Duodenal mucosa (tissue), 2 donors: ENCODE measurements around the gene PIK3R6.
"Not testable (repeated sequence)": the region's sequence is repeated elsewhere in the genome, so short reads cannot be mapped to it uniquely, and the experiment has no call there.

ENCODE experiments used
- H3K27ac ChIP-seq: one replicate; pipeline ENCODE4 v1.7.0; 2013; ENCODE audit warnings: low read depth, low read length
- H3K27me3 ChIP-seq, 2 donors: one replicate each; pipeline ENCODE4 v1.7.0; 2013; ENCODE audit warnings: low read length in 2 of 2, control low read depth in 1 of 2; ENCODE audit not compliant: insufficient read depth in 2 of 2, control insufficient read depth in 1 of 2
- H3K36me3 ChIP-seq, 2 donors: one replicate each; pipeline ENCODE4 v1.7.0; 2013; ENCODE audit warnings: low read length in 2 of 2, control low read depth in 1 of 2; ENCODE audit not compliant: insufficient read depth in 2 of 2, control insufficient read depth in 1 of 2
- H3K4me1 ChIP-seq, 2 donors: one replicate each; pipeline ENCODE4 v1.7.0; 2013; ENCODE audit warnings: low read length in 2 of 2, control low read depth in 1 of 2; ENCODE audit not compliant: insufficient read depth in 2 of 2, control insufficient read depth in 1 of 2
- H3K4me3 ChIP-seq, 2 donors: one replicate each; pipeline ENCODE4 v1.7.0; 2013; ENCODE audit warnings: low read length in 2 of 2, low read depth in 1 of 2
- H3K9ac ChIP-seq, 2 donors: one replicate each; pipeline ENCODE4 v1.7.0; 2013; ENCODE audit warnings: low read length in 2 of 2, low read depth in 1 of 2
- H3K9me3 ChIP-seq, 2 donors: one replicate each; pipeline ENCODE4 v1.7.0; 2013; ENCODE audit warnings: low read length in 2 of 2, control low read depth in 1 of 2; ENCODE audit not compliant: control insufficient read depth in 1 of 2

The PIK3R6 gene

GRCh38 chr17:8865385-8865784 is 2.1 kb downstream of the PIK3R6 start:
- H3K27me3 ChIP-seq, result no peaks in the 10 kb centered on the region
- H3K9me3 ChIP-seq, result no peaks in the 10 kb centered on the region
- peaks cover 0 to 11% of the 10 kb centered on the region in 2 donors for H3K4me1 ChIP-seq
- no peak overlapping the region for H3K4me3 ChIP-seq
- H3K36me3 ChIP-seq, result no peaks in the 10 kb centered on the region
- H3K27ac ChIP-seq, result no peak overlapping the region
- H3K9ac ChIP-seq, result no peak overlapping the region

- H3K9me3 ChIP-seq, result no peaks in the 10 kb centered on the region
- no peak overlapping the region for H3K27ac ChIP-seq
- H3K4me3 ChIP-seq, result no peak overlapping the region
- no peaks in the 10 kb centered on the region for H3K36me3 ChIP-seq
- H3K27me3 ChIP-seq, result no peaks in the 10 kb centered on the region
- peaks cover 0 to 5% of the 10 kb centered on the region in 2 donors for H3K4me1 ChIP-seq
- no peak overlapping the region for H3K9ac ChIP-seq
These were observed 5.0 kb downstream of the PIK3R6 start for GRCh38 chr17:8862213-8863056.

GRCh38 chr17:8861495-8862181 is 5.8 kb downstream of the PIK3R6 start:
- no peak overlapping the region for H3K27ac ChIP-seq

GRCh38 chr17:8859804-8860430 is 7.6 kb downstream of the PIK3R6 start:
- Histone ChIP-seq H3K36me3 (no peaks in the 10 kb centered on the region), H3K4me3 (no peak overlapping the region), H3K9me3 (no peaks in the 10 kb centered on the region), H3K4me1 (peaks cover 0 to 5% of the 10 kb centered on the region in 2 donors), H3K9ac (no peak overlapping the region), H3K27ac (no peak overlapping the region), H3K27me3 (peaks cover 0 to 3% of the 10 kb centered on the region in 2 donors)

More at GRCh38 chr17:8861495-8862181, 5.8 kb downstream of the PIK3R6 start:
- no peaks in the 10 kb centered on the region for H3K9me3 ChIP-seq
- H3K27me3 ChIP-seq, result no peaks in the 10 kb centered on the region
- no peak overlapping the region for H3K4me3 ChIP-seq
- no peaks in the 10 kb centered on the region for H3K36me3 ChIP-seq
- H3K9ac ChIP-seq, result no peak overlapping the region
- peaks cover 0 to 5% of the 10 kb centered on the region in 2 donors for H3K4me1 ChIP-seq

DNA sequence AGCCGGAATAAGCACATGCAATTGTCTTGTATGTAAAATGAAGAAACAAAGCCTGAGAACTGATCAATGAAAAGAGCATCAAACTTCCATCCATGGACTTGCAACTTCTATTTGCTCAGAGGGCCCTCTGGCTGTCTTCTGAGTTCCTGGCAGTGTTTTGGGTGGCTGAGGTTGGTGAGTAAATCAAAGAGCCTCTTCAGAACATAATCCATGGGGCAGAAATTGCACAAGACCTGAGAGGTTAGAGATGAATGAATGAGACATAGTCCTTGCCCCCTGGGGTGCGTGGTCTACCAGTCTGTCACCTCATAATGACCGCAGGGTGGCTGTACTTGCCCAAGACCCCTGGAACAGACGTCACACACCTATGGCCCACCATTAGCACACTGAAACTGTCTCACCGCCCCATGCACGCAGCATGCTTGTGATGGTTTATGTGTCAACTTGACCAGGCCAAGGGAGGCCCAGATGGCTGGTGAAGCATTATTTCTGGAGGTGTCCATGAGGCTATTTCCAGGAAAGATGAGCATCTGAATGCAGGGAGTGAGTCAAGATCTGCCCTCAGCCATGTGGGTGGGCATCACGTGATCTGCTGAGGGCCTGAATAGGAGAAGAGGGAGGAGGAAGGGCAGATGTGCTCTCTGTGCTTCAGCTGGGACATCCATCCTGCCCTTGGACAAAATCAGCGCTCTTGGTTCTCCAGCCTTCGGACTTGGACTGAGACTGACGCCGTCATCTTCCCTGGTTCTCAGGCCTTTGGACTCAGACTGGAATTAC is 8.3 kb downstream of the PIK3R6 start:
- Histone ChIP-seq H3K27ac (no peak overlapping the region), H3K9me3 (no peaks in the 10 kb centered on the region), H3K27me3 (peaks cover 0 to 3% of the 10 kb centered on the region in 2 donors), H3K9ac (no peak overlapping the region), H3K4me1 (peaks cover 0 to 5% of the 10 kb centered on the region in 2 donors), H3K4me3 (no peak overlapping the region), H3K36me3 (no peaks in the 10 kb centered on the region)

GRCh38 chr17:8857919-8858318 is 9.6 kb downstream of the PIK3R6 start:
- no peaks in the 10 kb centered on the region for H3K36me3 ChIP-seq
- H3K9me3 ChIP-seq, result no peaks in the 10 kb centered on the region
- no peak overlapping the region for H3K4me3 ChIP-seq
- H3K9ac ChIP-seq, result no peak overlapping the region
- no peak overlapping the region for H3K27ac ChIP-seq
- H3K4me1 ChIP-seq, result peaks cover 0 to 5% of the 10 kb centered on the region in 2 donors
- peaks cover 0 to 3% of the 10 kb centered on the region in 2 donors for H3K27me3 ChIP-seq

GRCh38 chr17:8856869-8857575 is 10.5 kb downstream of the PIK3R6 start:
- Histone ChIP-seq H3K4me3 (no peak overlapping the region), H3K27me3 (peaks cover 0 to 3% of the 10 kb centered on the region in 2 donors), H3K9me3 (no peaks in the 10 kb centered on the region), H3K9ac (no peak overlapping the region), H3K27ac (no peak overlapping the region), H3K4me1 (peaks cover 0 to 5% of the 10 kb centered on the region in 2 donors), H3K36me3 (no peaks in the 10 kb centered on the region)

- H3K36me3 ChIP-seq, H3K4me1 ChIP-seq, H3K9ac ChIP-seq, H3K9me3 ChIP-seq, H3K27me3 ChIP-seq, H3K4me3 ChIP-seq, H3K27ac ChIP-seq: not testable (repeated sequence)
These were observed 11.3 kb downstream of the PIK3R6 start for GRCh38 chr17:8856205-8856603.

GRCh38 chr17:8855477-8856204 is 11.8 kb downstream of the PIK3R6 start:
- Histone ChIP-seq H3K27ac (no peak overlapping the region), H3K4me3 (no peak overlapping the region), H3K9ac (no peak overlapping the region), H3K4me1 (peaks cover 0 to 5% of the 10 kb centered on the region in 2 donors), H3K27me3 (peaks cover 0 to 3% of the 10 kb centered on the region in 2 donors), H3K9me3 (no peaks in the 10 kb centered on the region), H3K36me3 (no peaks in the 10 kb centered on the region)
